ENCODE results near the gene NUBPL.

DNA sequence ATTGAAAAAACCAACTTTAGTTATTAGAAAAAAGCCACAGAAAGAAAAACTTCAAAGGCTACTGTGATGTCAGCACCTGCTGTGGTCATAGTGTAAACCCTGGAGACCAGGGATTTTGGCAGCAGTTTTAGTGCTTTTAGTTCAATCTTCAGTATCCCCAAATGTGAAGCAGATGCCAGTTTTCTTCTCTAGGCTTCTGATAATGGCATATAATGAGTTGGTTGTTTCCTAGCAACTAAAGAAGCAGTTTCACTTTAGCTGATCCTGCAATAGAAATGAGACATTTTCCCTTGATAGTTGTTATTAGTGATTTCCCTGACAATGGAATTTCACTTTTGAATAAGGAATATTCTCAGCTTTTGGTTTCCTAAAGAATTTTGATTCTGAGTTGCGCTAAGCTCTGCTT lies 131.2 kb downstream of the NUBPL start:
- TF ChIP-seq, protein P1, sequence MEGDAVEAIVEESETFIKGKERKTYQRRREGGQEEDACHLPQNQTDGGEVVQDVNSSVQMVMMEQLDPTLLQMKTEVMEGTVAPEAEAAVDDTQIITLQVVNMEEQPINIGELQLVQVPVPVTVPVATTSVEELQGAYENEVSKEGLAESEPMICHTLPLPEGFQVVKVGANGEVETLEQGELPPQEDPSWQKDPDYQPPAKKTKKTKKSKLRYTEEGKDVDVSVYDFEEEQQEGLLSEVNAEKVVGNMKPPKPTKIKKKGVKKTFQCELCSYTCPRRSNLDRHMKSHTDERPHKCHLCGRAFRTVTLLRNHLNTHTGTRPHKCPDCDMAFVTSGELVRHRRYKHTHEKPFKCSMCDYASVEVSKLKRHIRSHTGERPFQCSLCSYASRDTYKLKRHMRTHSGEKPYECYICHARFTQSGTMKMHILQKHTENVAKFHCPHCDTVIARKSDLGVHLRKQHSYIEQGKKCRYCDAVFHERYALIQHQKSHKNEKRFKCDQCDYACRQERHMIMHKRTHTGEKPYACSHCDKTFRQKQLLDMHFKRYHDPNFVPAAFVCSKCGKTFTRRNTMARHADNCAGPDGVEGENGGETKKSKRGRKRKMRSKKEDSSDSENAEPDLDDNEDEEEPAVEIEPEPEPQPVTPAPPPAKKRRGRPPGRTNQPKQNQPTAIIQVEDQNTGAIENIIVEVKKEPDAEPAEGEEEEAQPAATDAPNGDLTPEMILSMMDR (IDR thresholded peaks at IDR 0.05; ENCODE audit: low read length) = no peak
- no peak for TF ChIP-seq EZH2 (optimal IDR thresholded peaks at IDR 0.05; ENCODE audit: low read depth, low read length)

Measured in MM.1S (cell line).